ENCODE results near the gene CFAP77. TPM values are rescaled to one million over a fixed set of nuclear protein-coding genes. Genes with fewer than 3 reads are reported as not detected.

Gene CFAP77
- total RNA-seq, 2 donors from 2014 or later: not detected

GRCh38 chr9:132514821-132515220 is 104.8 kb downstream of the CFAP77 start:
- no peaks in the 10 kb centered on the region for H3K36me3 Mint-ChIP-seq

GRCh38 chr9:132516301-132516700 is 106.3 kb downstream of the CFAP77 start:
- Mint-ChIP-seq H3K9me3 (no peaks in the 10 kb centered on the region), H3K27ac (no peak overlapping the region), H3K36me3 (no peaks in the 10 kb centered on the region)
- no peak for ATAC-seq
- no peak for DNase-seq (ENCODE audit: low spot score in 2 of 2)

More at GRCh38 chr9:132514821-132515220, 104.8 kb downstream of the CFAP77 start:
- Mint-ChIP-seq H3K9me3 (no peaks in the 10 kb centered on the region), H3K27ac (no peak overlapping the region)
- ATAC-seq (no peak), DNase-seq (ENCODE audit: low spot score in 2 of 2) (no peak)

- no peak for DNase-seq (ENCODE audit: low spot score in 2 of 2)
- no peak for ATAC-seq
- Mint-ChIP-seq H3K9me3 (no peaks in the 10 kb centered on the region), H3K27ac (no peak overlapping the region), H3K36me3 (no peaks in the 10 kb centered on the region)
Measured at GRCh38 chr9:132516911-132517310, 106.9 kb downstream of the CFAP77 start.

- H3K27ac Mint-ChIP-seq: no peak overlapping the region
- no peaks in the 10 kb centered on the region for H3K36me3 Mint-ChIP-seq
- no peaks in the 10 kb centered on the region for H3K9me3 Mint-ChIP-seq
- DNase-seq (ENCODE audit: low spot score in 2 of 2) (no peak), ATAC-seq (no peak)
Measured at GRCh38 chr9:132517815-132518550, 108.0 kb downstream of the CFAP77 start.

- Mint-ChIP-seq H3K36me3 (no peaks in the 10 kb centered on the region), H3K9me3 (no peaks in the 10 kb centered on the region), H3K27ac (no peak overlapping the region)
- DNase-seq (ENCODE audit: low spot score in 2 of 2) (no peak), ATAC-seq (no peak)
Measured at GRCh38 chr9:132518626-132519025, 108.6 kb downstream of the CFAP77 start.

- Mint-ChIP-seq H3K9me3 (no peaks in the 10 kb centered on the region), H3K36me3 (no peaks in the 10 kb centered on the region)
- DNase-seq (ENCODE audit: low spot score in 2 of 2): no peak
Measured at GRCh38 chr9:132519033-132519432, 109.0 kb downstream of the CFAP77 start.

GRCh38 chr9:132520612-132521011 is 110.6 kb downstream of the CFAP77 start:
- Mint-ChIP-seq H3K36me3 (no peaks in the 10 kb centered on the region), H3K9me3 (no peaks in the 10 kb centered on the region), H3K27ac (no peak overlapping the region)
- no peak for ATAC-seq
- no peak for DNase-seq (ENCODE audit: low spot score in 2 of 2)

More at GRCh38 chr9:132519033-132519432, 109.0 kb downstream of the CFAP77 start:
- no peak for ATAC-seq
- H3K27ac Mint-ChIP-seq: no peak overlapping the region

- H3K36me3 Mint-ChIP-seq: no peaks in the 10 kb centered on the region
- H3K27ac Mint-ChIP-seq: no peak overlapping the region
- no peaks in the 10 kb centered on the region for H3K9me3 Mint-ChIP-seq
- ATAC-seq: no peak
- no peak for DNase-seq (ENCODE audit: low spot score in 2 of 2)
Measured at GRCh38 chr9:132525308-132526023, 115.5 kb downstream of the CFAP77 start.

GRCh38 chr9:132531195-132531594 is 121.2 kb downstream of the CFAP77 start:
- no peak for DNase-seq (ENCODE audit: low spot score in 2 of 2)
- H3K36me3 Mint-ChIP-seq: no peaks in the 10 kb centered on the region
- H3K27ac Mint-ChIP-seq: no peak overlapping the region
- ATAC-seq: no peak
- peaks cover 0 to 4% of the 10 kb centered on the region in 2 donors for H3K9me3 Mint-ChIP-seq

- Mint-ChIP-seq H3K9me3 (peaks cover 0 to 4% of the 10 kb centered on the region in 2 donors), H3K27ac (no peak overlapping the region), H3K36me3 (no peaks in the 10 kb centered on the region)
- ATAC-seq (no peak), DNase-seq (ENCODE audit: low spot score in 2 of 2) (no peak)
Measured at GRCh38 chr9:132531710-132532570, 121.9 kb downstream of the CFAP77 start.

GRCh38 chr9:132534832-132535231 is 124.8 kb downstream of the CFAP77 start:
- H3K36me3 Mint-ChIP-seq: no peaks in the 10 kb centered on the region
- DNase-seq (ENCODE audit: low spot score in 2 of 2): no peak
- peaks cover 0 to 4% of the 10 kb centered on the region in 2 donors for H3K9me3 Mint-ChIP-seq
- H3K27ac Mint-ChIP-seq: no peak overlapping the region
- ATAC-seq: no peak

- H3K9me3 Mint-ChIP-seq: peaks cover 0 to 4% of the 10 kb centered on the region in 2 donors
- DNase-seq (ENCODE audit: low spot score in 2 of 2) (no peak), ATAC-seq (no peak)
- H3K36me3 Mint-ChIP-seq: no peaks in the 10 kb centered on the region
- no peak overlapping the region for H3K27ac Mint-ChIP-seq
Measured at GRCh38 chr9:132536124-132536523, 126.1 kb downstream of the CFAP77 start.

- Mint-ChIP-seq H3K9me3 (peaks cover 0 to 4% of the 10 kb centered on the region in 2 donors), H3K36me3 (no peaks in the 10 kb centered on the region), H3K27ac (no peak overlapping the region)
- no peak for ATAC-seq
- DNase-seq (ENCODE audit: low spot score in 2 of 2): no peak
Measured at GRCh38 chr9:132537352-132537751, 127.3 kb downstream of the CFAP77 start.

GRCh38 chr9:132538071-132538470 is 128.1 kb downstream of the CFAP77 start:
- no peaks in the 10 kb centered on the region for H3K36me3 Mint-ChIP-seq
- DNase-seq (ENCODE audit: low spot score in 2 of 2): no peak

GRCh38 chr9:132539096-132539495 is 129.1 kb downstream of the CFAP77 start:
- DNase-seq (ENCODE audit: low spot score in 2 of 2) (no peak), ATAC-seq (no peak)
- Mint-ChIP-seq H3K27ac (no peak overlapping the region), H3K9me3 (peaks cover 0 to 4% of the 10 kb centered on the region in 2 donors), H3K36me3 (no peaks in the 10 kb centered on the region)

More at GRCh38 chr9:132538071-132538470, 128.1 kb downstream of the CFAP77 start:
- Mint-ChIP-seq H3K9me3 (peaks cover 0 to 4% of the 10 kb centered on the region in 2 donors), H3K27ac (no peak overlapping the region)
- no peak for ATAC-seq

- H3K27ac Mint-ChIP-seq: no peak overlapping the region
- no peaks in the 10 kb centered on the region for H3K9me3 Mint-ChIP-seq
- ATAC-seq: no peak
- DNase-seq (ENCODE audit: low spot score in 2 of 2): no peak
- H3K36me3 Mint-ChIP-seq: no peaks in the 10 kb centered on the region
Measured at GRCh38 chr9:132541051-132541450, 131.0 kb downstream of the CFAP77 start.
